OCI-LY1 (cell line): ENCODE results near the gene CDC25C.
A peak's percentile ranks its signal among the peaks of the same experiment; 100 is the strongest.

ENCODE experiments used
- H2AFZ ChIP-seq: fragments of 200-600 bp; sonication (generic), shearing (Covaris generic); 2 replicates; pipeline ENCODE4 v1.6.0; 2014; ENCODE audit warnings: antibody characterized with exemption, mild to moderate bottlenecking, low read length
- H3F3A ChIP-seq: fragments of 200-600 bp; sonication (generic), shearing (Covaris generic); 2 replicates; pipeline ENCODE4 v1.6.0; 2014; ENCODE audit warnings: mild to moderate bottlenecking, antibody characterized with exemption, low read length, moderate library complexity; ENCODE audit not compliant: insufficient read depth
- H3K27ac ChIP-seq: fragments of 200-600 bp; sonication (generic); 2 replicates; pipeline ENCODE4 v1.5.1; 2014; ENCODE audit warnings: low read length, mixed run types, mild to moderate bottlenecking, low read depth; ENCODE audit not compliant: poor library complexity, severe bottlenecking
- H3K27me3 ChIP-seq: fragments of 200-600 bp; sonication (generic); 2 replicates; pipeline ENCODE4 v1.6.0; 2014; ENCODE audit warnings: antibody characterized with exemption, mild to moderate bottlenecking, low read length, moderate library complexity; ENCODE audit not compliant: insufficient read depth
- H3K36me3 ChIP-seq: fragments of 200-600 bp; sonication (generic); 2 replicates; pipeline ENCODE4 v1.6.1; 2014; ENCODE audit warnings: mild to moderate bottlenecking, antibody characterized with exemption, low read length, moderate library complexity, mixed read lengths; ENCODE audit not compliant: insufficient read depth
- H3K4me1 ChIP-seq: fragments of 200-600 bp; sonication (generic); 2 replicates; pipeline ENCODE4 v1.5.1; 2014; ENCODE audit warnings: mild to moderate bottlenecking, low read length, moderate library complexity; ENCODE audit not compliant: insufficient read depth, severe bottlenecking
- H3K4me2 ChIP-seq: fragments of 200-600 bp; sonication (generic), shearing (Covaris generic); 2 replicates; pipeline ENCODE4 v1.6.1; 2014; ENCODE audit warnings: low read length
- H3K4me3 ChIP-seq: fragments of 200-600 bp; sonication (generic); 2 replicates; pipeline ENCODE4 v1.5.1; 2014; ENCODE audit warnings: low read length, low read depth, mild to moderate bottlenecking, mixed read lengths; ENCODE audit not compliant: poor library complexity, severe bottlenecking
- H3K79me2 ChIP-seq: fragments of 200-600 bp; shearing (Covaris generic); 2 replicates; pipeline ENCODE4 v1.6.1; 2016; ENCODE audit warnings: mixed run types, low read length, mixed read lengths; ENCODE audit not compliant: insufficient read depth
- H3K9ac ChIP-seq: fragments of 200-600 bp; sonication (generic), shearing (Covaris generic); 2 replicates; pipeline ENCODE4 v1.6.1; 2014; ENCODE audit warnings: mild to moderate bottlenecking, low read length, mixed read lengths
- H3K9me2 ChIP-seq: fragments of 200-600 bp; sonication (generic), shearing (Covaris generic); 2 replicates; pipeline ENCODE4 v1.6.1; 2014; ENCODE audit warnings: low read depth, mild to moderate bottlenecking, low read length, mixed read lengths
- H3K9me3 ChIP-seq: fragments of 200-600 bp; shearing (Covaris generic); 2 replicates; pipeline ENCODE4 v1.6.1; 2014; ENCODE audit warnings: low read length, mixed read lengths
- H4K20me1 ChIP-seq: fragments of 200-600 bp; sonication (generic), shearing (Covaris generic); 2 replicates; pipeline ENCODE4 v1.6.0; 2016; ENCODE audit warnings: mild to moderate bottlenecking, low read length; ENCODE audit not compliant: insufficient read depth
- CTCF ChIP-seq: fragments of 200-600 bp; sonication (generic), shearing (Covaris generic); IDR thresholded peaks from 2 replicates; pipeline ENCODE4 v1.5.1; 2017; ENCODE audit warnings: mild to moderate bottlenecking, antibody characterized with exemption, low read length, moderate library complexity, mixed read lengths
- EZH2 ChIP-seq: fragments of 200-600 bp; sonication (generic), shearing (Covaris generic); IDR thresholded peaks from 2 replicates; pipeline ENCODE4 v1.8.0; 2017; ENCODE audit warnings: borderline replicate concordance, mixed run types, mild to moderate bottlenecking, antibody characterized with exemption, low read length, moderate library complexity, mixed read lengths

CDC25C gene

GRCh38 chr5:138344887-138345622 lies 13.5 kb upstream of the CDC25C start:
- H3K9me2 ChIP-seq: no peaks in the 10 kb centered on the region
- H3K4me3 ChIP-seq: no peak overlapping the region
- H4K20me1 ChIP-seq: no peaks in the 10 kb centered on the region
- H3K9ac ChIP-seq: no peak overlapping the region
- peaks cover 7% of the 10 kb centered on the region for H3K79me2 ChIP-seq
- H3F3A ChIP-seq: no peaks in the 10 kb centered on the region
- TF ChIP-seq CTCF (no peak), EZH2 (no peak)
- H3K27me3 ChIP-seq: no peaks in the 10 kb centered on the region
- no peak overlapping the region for H2AFZ ChIP-seq
- H3K4me2 ChIP-seq: no peak overlapping the region
- peaks cover 85% of the 10 kb centered on the region for H3K36me3 ChIP-seq
- peaks cover 8% of the 10 kb centered on the region for H3K4me1 ChIP-seq
- no peaks in the 10 kb centered on the region for H3K9me3 ChIP-seq
- no peak overlapping the region for H3K27ac ChIP-seq

GRCh38 chr5:138340008-138340407 lies 8.4 kb upstream of the CDC25C start:
- H2AFZ ChIP-seq: no peak overlapping the region
- peaks cover 39% of the 10 kb centered on the region for H3K36me3 ChIP-seq
- H3K4me3 ChIP-seq: peak overlapping the region; percentile 88
- H3K27me3 ChIP-seq: no peaks in the 10 kb centered on the region
- no peak overlapping the region for H3K27ac ChIP-seq
- TF ChIP-seq CTCF: no peak
- no peak for TF ChIP-seq EZH2
- H3K4me2 ChIP-seq: peak overlapping the region; percentile 99
- H4K20me1 ChIP-seq: no peaks in the 10 kb centered on the region
- H3K9me2 ChIP-seq: no peaks in the 10 kb centered on the region
- peaks cover 31% of the 10 kb centered on the region for H3K4me1 ChIP-seq
- H3K9ac ChIP-seq: peak overlapping the region; percentile 82; the same call in 1 of the 2 replicates
- H3K9me3 ChIP-seq: no peaks in the 10 kb centered on the region
- H3F3A ChIP-seq: no peaks in the 10 kb centered on the region
- H3K79me2 ChIP-seq: peaks cover 23% of the 10 kb centered on the region

- Histone ChIP-seq H3K79me2 (peaks cover 23% of the 10 kb centered on the region), H2AFZ (no peak overlapping the region), H3K27me3 (no peaks in the 10 kb centered on the region), H3K4me1 (peaks cover 31% of the 10 kb centered on the region), H3K9ac (peak overlapping the region; percentile 82), H3K9me2 (no peaks in the 10 kb centered on the region), H3K9me3 (no peaks in the 10 kb centered on the region), H4K20me1 (no peaks in the 10 kb centered on the region), H3K36me3 (peaks cover 34% of the 10 kb centered on the region), H3K4me3 (peak overlapping the region; percentile 88), H3K4me2 (peak overlapping the region; percentile 99), H3K27ac (peak overlapping the region; percentile 39), H3F3A (no peaks in the 10 kb centered on the region)
- TF ChIP-seq CTCF (no peak), EZH2 (no peak)
Observed at GRCh38 chr5:138339464-138339863, 7.9 kb upstream of the CDC25C start.
